Stimulated activated naive CD8-positive, alpha-beta T cell treated with anti-CD3 and anti-CD28 coated beads, Interleukin-15, Interleukin-2, amounts not matched to agents 100 U/mL and 50 U/mL, for 24 hours (primary cell): ENCODE results near the gene QSOX2.
"Not testable (repeated sequence)": the region's sequence is repeated elsewhere in the genome, so short reads cannot be mapped to it uniquely, and the experiment has no call there.

Experiments used
- ATAC-seq: fragments of 150-1000 bp; cut with Tn5 transposase; one replicate; pipeline ENCODE4 v1.10.0; 2021
- DNase-seq: peaks from one replicate; pipeline ENCODE4 v3.0.0; 2021

The QSOX2 gene

GRCh38 chr9:136282272-136282861 lies 36.8 kb upstream of the QSOX2 start:
- no peak for ATAC-seq

DNA sequence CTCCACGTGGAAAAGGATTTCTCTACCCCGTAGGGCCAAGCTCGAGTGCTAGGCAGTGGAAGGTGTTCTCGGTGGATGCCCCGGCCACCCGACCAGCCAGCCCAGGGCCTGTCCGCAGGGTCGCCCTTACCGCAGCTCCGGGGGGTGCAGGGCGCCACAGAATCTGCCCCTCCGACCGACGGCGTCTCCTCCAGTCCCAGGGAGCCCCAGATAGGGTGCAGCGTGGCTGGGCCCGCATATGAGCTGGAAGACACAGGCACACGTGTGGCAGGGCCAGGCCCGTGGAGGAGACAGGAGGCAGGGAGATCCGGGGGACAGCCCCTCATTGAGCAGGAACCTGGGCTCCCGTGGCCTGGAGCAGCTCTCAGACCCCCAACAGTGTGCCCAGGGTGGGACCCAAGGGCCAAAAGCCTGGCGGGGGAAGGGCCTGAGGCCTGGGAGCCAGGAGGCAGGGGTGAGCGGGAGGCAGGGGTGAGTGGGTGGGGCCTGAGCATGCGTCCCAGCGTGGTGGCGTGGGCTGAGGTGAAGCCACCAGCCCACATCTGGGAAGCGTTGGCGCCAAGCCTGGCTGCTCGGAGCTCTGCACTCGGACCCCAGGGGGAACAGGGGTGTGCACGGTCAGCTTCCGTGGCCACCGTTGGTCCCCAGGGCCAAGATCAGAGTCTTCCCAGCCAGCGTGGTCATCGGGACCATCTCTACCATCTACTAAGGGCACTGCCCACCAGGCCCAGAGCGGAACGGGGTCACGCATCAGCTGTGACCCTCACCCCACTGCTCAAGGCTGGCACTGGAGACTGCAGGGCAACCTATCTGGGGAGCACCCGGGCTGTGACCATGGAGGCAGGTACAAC lies 36.0 kb upstream of the QSOX2 start:
- DNase-seq, result no peak

More at GRCh38 chr9:136282272-136282861, 36.8 kb upstream of the QSOX2 start:
- no peak for DNase-seq

DNA sequence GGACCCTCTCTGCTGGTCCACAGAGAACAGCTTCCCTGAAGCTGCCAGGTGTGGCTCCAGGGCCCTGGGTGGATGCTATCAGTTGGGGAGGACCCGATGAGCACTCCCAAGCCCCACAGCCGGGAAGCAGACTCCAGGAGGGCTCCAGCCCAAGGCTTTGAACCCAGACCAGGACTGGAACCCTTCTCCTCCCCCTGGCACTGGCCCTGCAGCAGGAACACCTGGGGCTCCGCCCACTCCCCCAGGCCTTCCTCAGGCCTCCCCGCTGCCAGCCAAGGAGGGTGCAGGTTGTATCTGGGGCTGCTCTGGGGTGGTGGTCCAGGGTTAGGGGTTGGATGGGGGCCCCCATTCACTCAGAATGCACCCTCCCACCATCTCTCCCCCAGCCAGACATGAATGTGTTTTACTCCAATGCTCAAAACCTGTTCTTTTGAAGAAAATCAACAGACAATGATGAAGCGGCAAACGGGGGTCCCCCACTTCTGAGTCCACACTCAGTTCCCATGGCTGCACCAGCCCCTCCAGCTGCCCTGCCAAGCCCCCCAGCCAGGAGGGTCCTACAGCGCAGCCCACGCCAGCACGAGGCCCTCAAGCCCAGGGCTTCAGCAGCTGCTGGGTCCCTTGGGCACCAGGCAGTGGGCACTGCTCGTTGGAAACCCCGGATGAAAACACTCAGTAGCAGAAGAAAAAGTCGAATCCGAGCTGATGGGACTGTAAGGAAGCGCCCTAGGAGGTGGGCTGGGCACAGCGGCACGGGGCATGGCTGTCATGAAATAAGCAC lies 35.1 kb upstream of the QSOX2 start:
- no peak for DNase-seq
- ATAC-seq, result no peak

More for the DNA sequence above, 36.0 kb upstream of the QSOX2 start:
- ATAC-seq, result no peak

GRCh38 chr9:136279471-136279870 lies 33.9 kb upstream of the QSOX2 start:
- ATAC-seq (no peak), DNase-seq (no peak)

DNA sequence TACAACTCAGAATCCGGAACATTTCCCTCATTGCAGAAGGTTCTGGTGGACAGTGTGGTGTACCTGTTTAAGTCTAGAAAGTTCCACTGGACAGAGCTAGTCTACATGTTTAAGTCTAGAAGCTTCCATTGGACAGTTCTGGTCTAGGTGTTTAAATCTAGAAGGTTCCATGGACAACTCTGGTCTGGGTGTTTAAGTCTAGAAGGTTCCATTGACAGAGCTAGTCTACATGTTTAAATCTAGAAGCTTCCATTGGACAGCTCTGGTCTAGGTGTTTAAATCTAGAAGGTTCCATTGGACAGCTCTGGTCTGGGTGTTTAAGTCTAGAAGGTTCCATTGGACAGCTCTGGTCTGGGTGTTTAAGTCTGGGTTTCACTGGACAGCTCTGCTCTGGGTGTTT lies 33.3 kb upstream of the QSOX2 start:
- ATAC-seq, result no peak
- no peak for DNase-seq

DNA sequence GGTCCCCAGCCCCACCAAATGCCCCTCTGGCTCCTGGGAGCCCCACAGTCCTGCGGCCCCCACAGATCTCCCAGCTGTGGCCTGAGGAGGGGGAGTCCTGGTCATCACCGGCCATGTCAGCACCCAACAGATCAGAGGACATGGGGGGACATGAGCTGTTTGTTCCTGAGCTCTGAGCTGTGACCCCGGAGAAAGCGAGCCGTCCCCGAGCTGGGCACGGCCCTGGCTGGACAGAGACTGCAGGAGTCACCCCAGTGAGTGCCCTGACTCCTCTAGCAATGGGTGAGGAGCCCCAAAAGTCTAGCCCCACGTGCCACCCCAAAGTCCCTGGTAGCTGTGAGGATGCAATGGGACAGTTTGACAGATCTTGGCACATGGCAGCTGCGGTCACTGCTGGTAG lies 32.6 kb upstream of the QSOX2 start:
- no peak for ATAC-seq
- no peak for DNase-seq

GRCh38 chr9:136277746-136278145 lies 32.1 kb upstream of the QSOX2 start:
- DNase-seq (no peak), ATAC-seq (no peak)

- no peak for DNase-seq
- no peak for ATAC-seq
Measured at GRCh38 chr9:136276716-136277115, 31.1 kb upstream of the QSOX2 start.

- no peak for ATAC-seq
Measured at GRCh38 chr9:136275655-136276429, 30.2 kb upstream of the QSOX2 start.

GRCh38 chr9:136274786-136275654 lies 29.4 kb upstream of the QSOX2 start:
- ATAC-seq, result peak; percentile 12

More at GRCh38 chr9:136275655-136276429, 30.2 kb upstream of the QSOX2 start:
- DNase-seq, result no peak

DNA sequence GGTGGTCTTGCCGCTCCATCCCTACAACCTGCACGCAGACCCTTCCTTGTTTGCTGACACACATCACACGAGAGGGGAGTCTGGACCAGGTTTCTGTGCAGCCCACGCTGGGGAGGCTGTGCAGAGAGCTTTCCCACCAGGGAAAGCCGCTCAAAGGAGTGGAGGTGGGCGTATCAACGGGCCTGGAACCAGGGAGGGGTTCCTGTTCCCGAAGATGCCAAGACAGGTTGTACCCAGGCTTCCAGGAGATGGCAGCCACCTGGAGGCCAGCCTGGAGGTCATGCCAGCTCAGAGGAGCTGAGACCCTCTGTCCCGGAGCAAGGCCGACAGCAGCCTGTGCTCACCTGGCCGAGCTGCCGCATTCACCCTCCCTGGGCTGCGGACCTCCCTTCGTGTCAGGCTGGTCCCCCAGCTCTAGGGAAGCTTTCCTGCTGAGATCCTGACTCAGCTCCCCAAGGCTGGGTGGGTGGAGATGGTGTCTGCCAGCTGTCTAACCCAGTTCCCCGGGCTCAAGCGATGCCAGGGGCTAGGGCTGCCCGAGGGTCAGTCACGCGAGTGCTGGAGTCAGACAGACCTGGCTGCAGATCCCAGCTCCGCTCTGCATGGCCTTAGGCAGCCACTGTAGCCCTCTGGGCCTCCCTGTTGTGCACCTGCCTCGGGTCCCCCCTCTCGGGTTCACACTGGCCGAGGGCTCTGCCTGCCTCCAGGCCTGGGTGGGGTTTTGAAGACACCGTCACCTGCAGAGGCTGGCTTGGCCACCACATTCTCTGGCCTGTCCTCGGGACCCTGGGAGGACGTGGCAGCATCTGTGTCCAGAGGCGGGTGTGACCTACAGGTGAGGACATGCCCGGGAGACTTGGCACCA lies 28.5 kb upstream of the QSOX2 start:
- peak; percentile 25 for ATAC-seq
- no peak for DNase-seq

More at GRCh38 chr9:136274786-136275654, 29.4 kb upstream of the QSOX2 start:
- no peak for DNase-seq

DNA sequence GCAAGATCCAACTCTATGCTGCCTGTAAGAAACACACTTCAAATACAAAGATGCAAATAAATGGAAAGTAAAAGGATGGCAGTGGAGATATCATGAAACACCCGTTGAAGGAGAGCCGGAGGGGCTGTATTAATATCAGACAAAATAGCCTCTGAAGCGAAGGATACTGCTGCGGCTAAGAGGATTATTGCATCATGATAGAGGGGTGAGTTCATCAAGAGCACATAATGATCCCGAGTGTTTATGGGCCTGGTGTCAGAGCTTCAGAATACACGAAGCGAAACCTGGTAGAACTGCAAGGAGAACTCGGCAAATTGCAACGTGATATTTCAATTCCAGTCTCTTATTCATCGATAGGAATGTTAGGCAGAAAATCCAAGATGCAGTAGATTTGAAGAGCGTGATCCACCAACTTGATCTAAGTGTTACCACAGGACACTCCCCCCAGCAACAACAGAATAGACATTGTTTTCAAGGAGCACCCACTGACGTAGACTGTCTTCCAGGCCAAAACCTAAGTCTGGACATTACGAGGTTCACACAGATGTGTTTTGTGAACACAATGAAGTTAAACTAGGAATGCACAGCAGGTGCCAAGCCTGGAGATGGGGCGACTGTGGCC lies 27.7 kb upstream of the QSOX2 start:
- ATAC-seq (no peak), DNase-seq (no peak)

DNA sequence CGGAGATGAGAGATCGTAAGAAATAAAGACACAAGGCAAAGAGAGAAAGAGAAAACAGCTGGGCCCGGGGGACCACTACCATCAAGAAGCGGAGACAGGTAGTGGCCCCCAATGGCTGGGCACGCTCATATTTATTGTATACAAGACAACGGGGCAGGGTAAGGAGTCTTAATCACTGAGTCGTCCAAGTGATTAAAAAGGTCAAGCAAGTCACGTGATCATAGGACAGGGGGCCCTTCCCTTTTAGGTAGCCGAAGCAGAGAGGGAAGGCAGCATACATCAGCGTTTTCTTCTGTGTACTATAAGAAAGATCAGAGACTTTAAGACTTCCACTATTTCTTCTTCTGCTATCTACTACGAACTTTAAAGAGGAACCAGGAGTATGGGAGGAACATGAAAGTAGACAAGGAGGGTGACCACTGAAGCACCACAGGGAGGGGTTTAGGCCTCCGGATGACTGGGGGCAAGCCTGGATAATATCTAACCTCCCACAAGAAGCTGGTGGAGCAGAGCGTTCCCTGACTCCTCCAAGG lies 24.6 kb upstream of the QSOX2 start:
- DNase-seq, result no peak

GRCh38 chr9:136268735-136269134 lies 23.1 kb upstream of the QSOX2 start:
- DNase-seq (no peak), ATAC-seq (no peak)

More for the DNA sequence above, 24.6 kb upstream of the QSOX2 start:
- no peak for ATAC-seq

GRCh38 chr9:136268318-136268717 lies 22.7 kb upstream of the QSOX2 start:
- DNase-seq, result no peak

DNA sequence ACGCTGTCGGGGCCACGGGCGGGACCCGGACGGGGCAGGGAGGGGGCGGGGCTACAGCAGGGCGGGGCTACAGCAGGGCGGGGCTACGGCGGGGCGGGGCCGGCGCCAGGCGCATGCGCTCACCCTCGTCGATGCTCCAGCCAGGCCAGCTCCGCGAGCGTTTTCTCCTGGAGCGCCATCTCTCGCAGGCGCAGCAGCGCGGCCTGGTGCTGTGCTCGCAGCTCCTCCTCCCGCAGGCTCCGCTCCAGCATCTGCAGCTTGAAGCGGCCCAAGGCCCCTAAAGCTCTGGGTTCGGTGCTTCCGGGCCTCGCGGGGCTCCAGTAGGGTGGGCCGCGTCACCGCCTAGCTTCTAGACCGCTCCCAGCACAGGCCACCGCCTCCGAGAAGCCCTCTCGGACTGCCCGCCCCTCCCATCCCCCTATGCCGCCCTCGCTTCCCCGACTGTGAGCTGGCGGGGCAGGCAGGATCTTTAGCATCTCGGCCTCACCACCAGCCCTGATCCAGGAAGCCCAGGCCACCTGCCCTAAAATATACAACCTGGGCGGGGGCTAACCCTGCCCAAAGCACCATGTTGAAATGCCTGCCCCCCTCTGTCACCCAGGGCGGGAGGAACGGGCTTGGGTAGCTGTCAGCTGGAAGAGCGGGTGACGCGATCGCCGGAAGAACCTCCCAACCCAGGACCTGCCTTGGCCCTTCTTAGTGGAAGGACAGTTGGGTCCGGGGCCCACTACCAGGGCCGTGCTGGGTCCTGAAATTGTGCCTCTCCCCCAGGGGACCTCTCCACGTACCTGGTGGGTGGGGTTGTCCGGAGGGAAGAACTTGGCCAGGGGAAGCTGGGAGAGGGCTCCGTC lies 21.9 kb upstream of the QSOX2 start:
- DNase-seq (peak; percentile 85), ATAC-seq (peak; percentile 95)

More at GRCh38 chr9:136268318-136268717, 22.7 kb upstream of the QSOX2 start:
- no peak for ATAC-seq

- ATAC-seq, DNase-seq: not testable (repeated sequence)
Measured at GRCh38 chr9:136266641-136267040, 21.0 kb upstream of the QSOX2 start.
